Amniotic stem cell (primary cell): Measurements from ENCODE around the gene APBB1IP.
A peak's percentile ranks its signal among the peaks of the same experiment; 100 is the strongest.
"Not testable (repeated sequence)": the region's sequence is repeated elsewhere in the genome, so short reads cannot be mapped to it uniquely, and the experiment has no call there.

Experiments
- DNase-seq: peaks from one replicate; lab custom pipeline; 2025; lab: John Stamatoyannopoulos, UW

The APBB1IP gene

GRCh38 chr10:26477501-26477900 is 39.4 kb downstream of the APBB1IP start:
- no peak for DNase-seq

DNA sequence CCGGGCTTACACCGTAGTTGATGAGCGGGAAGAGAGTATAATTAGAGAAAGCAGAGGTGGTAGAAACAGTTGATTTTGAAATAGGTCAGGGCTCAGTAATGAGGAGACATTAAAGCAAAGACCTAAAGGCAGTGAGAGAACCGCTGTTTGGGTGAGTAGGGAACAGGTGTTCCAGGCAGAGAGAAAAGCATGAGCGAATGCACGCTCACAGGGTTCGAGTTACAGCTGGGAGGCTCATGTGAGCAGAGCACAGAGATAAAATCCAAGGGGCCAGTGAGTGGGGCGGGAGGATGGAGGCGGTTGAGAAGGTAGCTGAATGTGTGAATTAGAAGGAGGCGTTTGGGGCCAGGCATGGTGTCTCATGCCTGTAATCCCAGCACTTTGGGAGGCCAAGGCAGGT is 39.9 kb downstream of the APBB1IP start:
- no peak for DNase-seq

- no peak for DNase-seq
Measured at GRCh38 chr10:26479766-26480492, 41.8 kb downstream of the APBB1IP start.

DNA sequence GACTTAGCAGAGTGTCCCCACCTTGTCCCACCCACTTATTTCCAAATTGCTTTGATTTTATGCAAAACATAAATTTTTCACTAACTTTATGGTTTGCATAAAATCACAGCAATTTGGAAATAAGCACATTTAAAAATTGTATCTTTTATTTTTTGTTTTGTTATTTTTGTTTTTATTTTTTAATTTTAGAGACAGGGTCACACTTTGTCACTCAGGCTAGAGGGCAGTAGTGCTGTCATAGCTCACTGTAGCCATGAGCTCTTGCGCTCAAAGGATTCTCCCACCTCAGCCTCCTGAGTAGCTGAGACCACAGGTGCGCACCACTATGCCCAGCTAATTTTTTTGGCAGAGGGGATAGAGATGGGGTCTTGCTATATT is 43.2 kb downstream of the APBB1IP start:
- DNase-seq: no peak

DNA sequence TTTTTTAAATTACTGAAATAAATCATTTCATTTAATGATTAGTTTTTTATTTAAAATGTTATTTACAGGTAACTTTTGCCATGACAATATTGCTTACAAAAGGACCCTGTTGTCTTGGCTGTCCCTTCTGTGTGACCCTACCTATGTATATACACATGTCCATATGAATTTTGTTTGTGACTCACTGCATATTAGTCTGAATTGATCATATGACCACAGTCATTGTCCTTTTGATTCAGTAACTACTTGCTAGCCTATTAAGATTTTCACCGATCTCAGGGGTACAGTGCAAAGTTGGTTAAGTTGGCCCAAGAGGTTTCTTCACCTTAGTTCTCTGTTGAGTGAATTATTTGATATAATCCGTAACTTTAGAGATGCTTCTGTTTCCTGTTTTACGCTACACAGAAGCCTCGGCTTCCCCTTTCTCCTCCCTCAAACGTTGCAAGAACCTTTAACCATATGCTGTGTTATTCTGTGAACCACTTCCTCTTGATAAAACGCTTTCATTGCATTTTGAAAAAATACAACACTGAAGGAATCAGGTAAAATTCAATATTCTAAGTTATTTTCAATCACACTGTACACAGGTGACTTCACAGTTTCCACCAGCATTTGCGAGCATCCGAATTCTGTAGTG is 43.9 kb downstream of the APBB1IP start:
- no peak for DNase-seq

GRCh38 chr10:26483554-26483953 is 45.4 kb downstream of the APBB1IP start:
- no peak for DNase-seq

- no peak for DNase-seq
Measured at GRCh38 chr10:26485150-26485941, 47.2 kb downstream of the APBB1IP start.

DNA sequence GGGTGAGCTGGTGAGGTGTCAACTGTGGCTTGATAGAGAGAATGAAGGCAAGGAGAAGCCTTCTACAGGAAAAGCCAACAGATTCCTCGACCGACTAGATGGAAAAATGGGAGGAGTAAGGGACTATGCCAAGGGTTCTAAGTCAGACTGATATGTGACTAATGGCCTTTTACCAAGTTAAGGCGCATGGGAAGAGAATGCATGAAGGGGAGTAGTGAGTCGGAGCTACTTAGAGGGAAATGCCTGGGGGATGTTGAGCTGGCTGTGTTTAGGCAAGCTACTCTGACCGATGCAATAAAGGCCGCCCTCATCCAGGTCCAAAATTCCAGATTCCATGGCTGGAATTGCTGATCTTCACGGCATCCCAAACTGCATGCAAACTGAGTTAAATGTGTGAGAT is 48.2 kb downstream of the APBB1IP start:
- peak; percentile 40 for DNase-seq

- peak; percentile 65 for DNase-seq
Measured at GRCh38 chr10:26486990-26487850, 49.1 kb downstream of the APBB1IP start.

GRCh38 chr10:26488344-26488743 is 50.2 kb downstream of the APBB1IP start:
- DNase-seq: no peak

- no peak for DNase-seq
Measured at GRCh38 chr10:26489081-26489480, 50.9 kb downstream of the APBB1IP start.

GRCh38 chr10:26490367-26490766 is 52.2 kb downstream of the APBB1IP start:
- DNase-seq: not testable (repeated sequence)

- no peak for DNase-seq
Measured at GRCh38 chr10:26491276-26491675, 53.1 kb downstream of the APBB1IP start.

DNA sequence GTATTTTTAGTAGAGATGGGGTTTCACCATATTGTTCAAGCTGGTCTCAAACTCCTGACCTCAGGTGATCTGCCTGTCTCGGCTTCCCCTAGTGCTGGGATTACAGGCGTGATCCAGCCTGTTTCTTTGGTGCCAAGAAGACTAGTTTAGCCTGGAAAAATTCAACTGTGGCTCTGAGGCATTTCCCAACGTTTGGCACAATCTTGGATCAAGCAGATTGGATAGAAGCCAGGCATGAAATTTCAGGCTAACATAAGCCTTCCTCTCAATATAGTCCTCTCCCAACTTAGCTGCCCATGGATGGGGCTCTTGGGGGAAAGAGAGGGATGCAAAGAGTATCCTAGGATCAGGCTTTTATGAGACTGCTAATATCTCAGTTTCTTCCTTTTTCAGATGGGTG is 53.8 kb downstream of the APBB1IP start:
- no peak for DNase-seq

- not testable (repeated sequence) for DNase-seq
Measured at GRCh38 chr10:26492725-26493124, 54.6 kb downstream of the APBB1IP start.

- DNase-seq: no peak
Measured at GRCh38 chr10:26494018-26494417, 55.9 kb downstream of the APBB1IP start.

DNA sequence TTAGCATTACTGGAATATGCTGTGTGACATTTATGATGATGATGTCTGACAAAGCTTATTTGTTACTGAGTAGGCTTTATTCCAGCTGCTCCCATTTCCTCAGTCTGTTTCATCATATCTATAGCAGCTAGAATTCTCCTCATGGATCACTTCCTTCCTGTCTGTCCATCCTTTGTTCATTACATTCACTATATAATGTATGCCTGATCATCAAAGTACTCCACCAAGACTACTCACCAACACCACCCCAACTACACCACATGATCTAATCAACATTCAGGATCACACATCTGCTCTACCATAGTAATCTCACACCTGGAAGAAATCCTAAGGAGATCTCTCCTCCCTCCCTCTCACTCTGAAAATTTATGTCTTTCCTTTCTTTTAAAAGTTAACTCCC is 61.3 kb downstream of the APBB1IP start:
- DNase-seq: no peak

GRCh38 chr10:26502986-26503385 is 64.8 kb downstream of the APBB1IP start:
- DNase-seq: no peak

- no peak for DNase-seq
Measured at GRCh38 chr10:26503911-26504310, 65.8 kb downstream of the APBB1IP start.

DNA sequence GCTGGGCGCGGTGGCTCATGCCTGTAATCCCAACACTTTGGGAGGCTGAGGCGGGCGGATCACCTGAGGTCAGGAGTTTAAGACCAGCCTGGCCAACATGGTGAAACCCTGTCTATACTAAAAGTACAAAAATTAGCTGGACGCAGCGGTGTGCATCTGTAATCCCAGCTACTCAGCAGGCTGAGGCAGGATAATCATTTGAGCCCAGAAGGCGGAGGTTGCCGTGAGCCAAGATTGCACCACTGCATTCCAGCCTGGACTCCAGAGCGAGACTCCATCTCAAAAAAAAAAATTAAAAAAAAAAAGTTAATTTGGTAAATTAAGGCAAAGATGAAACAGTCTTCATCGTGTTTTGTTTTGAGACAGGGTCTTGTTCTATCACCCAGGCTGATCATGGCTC is 66.3 kb downstream of the APBB1IP start:
- DNase-seq: not testable (repeated sequence)

- DNase-seq: no peak
Measured at GRCh38 chr10:26505491-26505890, 67.3 kb downstream of the APBB1IP start.

GRCh38 chr10:26506736-26507135 is 68.6 kb downstream of the APBB1IP start:
- DNase-seq: no peak
